Neural cell (in vitro differentiated cells): ENCODE results near the gene DCTN4. TPM values are rescaled to one million over a fixed set of nuclear protein-coding genes. Genes with fewer than 3 reads are reported as not detected.

Experiments used
- H2AFZ ChIP-seq: fragments of 200-600, 300-800 bp; sonication (generic), shearing (Covaris generic); 2 replicates; pipeline ENCODE4 v1.6.0; 2014; ENCODE audit warnings: low read depth, mild to moderate bottlenecking, antibody characterized with exemption, low read length, moderate library complexity
- H3F3A ChIP-seq: fragments of 200-600 bp; shearing (Covaris generic); 2 replicates; pipeline ENCODE4 v1.6.1; 2016; ENCODE audit warnings: mild to moderate bottlenecking, moderate library complexity, mixed read lengths, antibody characterized with exemption, low read length; ENCODE audit not compliant: insufficient read depth, poor library complexity, severe bottlenecking
- H3K27ac ChIP-seq: fragments of 200-600, 300-800 bp; sonication (generic), shearing (Covaris generic); 2 replicates; pipeline ENCODE4 v1.5.1; 2014; ENCODE audit warnings: mild to moderate bottlenecking, low read length, moderate library complexity
- H3K27me3 ChIP-seq: fragments of 300-800, 200-600 bp; sonication (generic), shearing (Covaris generic); 2 replicates; pipeline ENCODE4 v1.6.0; 2014; ENCODE audit warnings: mild to moderate bottlenecking, low read depth, low read length, moderate library complexity; ENCODE audit not compliant: insufficient read depth
- H3K36me3 ChIP-seq: fragments of 300-800, 200-600 bp; sonication (generic), shearing (Covaris generic); 2 replicates; pipeline ENCODE4 v1.5.1; 2014; ENCODE audit warnings: mild to moderate bottlenecking, antibody characterized with exemption, low read length, moderate library complexity; ENCODE audit not compliant: insufficient read depth
- H3K4me2 ChIP-seq: fragments of 300-800, 200-600 bp; sonication (generic), shearing (Covaris generic); 2 replicates; pipeline ENCODE4 v1.6.0; 2014; ENCODE audit warnings: mild to moderate bottlenecking, low read length
- H3K4me3 ChIP-seq: fragments of 300-800, 200-600 bp; sonication (generic), shearing (Covaris generic); 2 replicates; pipeline ENCODE4 v1.5.1; 2014; ENCODE audit warnings: mild to moderate bottlenecking, low read length, moderate library complexity
- H3K79me2 ChIP-seq: fragments of 200-600 bp; shearing (Covaris generic); replicated peaks from 2 replicates; pipeline ENCODE4 v1.6.0; 2014; ENCODE audit warnings: mild to moderate bottlenecking, low read length, moderate library complexity; ENCODE audit not compliant: insufficient read depth
- H3K9ac ChIP-seq: fragments of 300-800, 200-600 bp; sonication (generic), shearing (Covaris generic); 2 replicates; pipeline ENCODE4 v1.6.1; 2016; ENCODE audit warnings: mild to moderate bottlenecking, low read length, mixed read lengths
- H3K9me2 ChIP-seq: fragments of 200-600 bp; shearing (Covaris generic); 2 replicates; pipeline ENCODE4 v1.6.1; 2016; ENCODE audit warnings: mild to moderate bottlenecking, low read length, mixed read lengths; ENCODE audit not compliant: insufficient read depth
- H3K9me3 ChIP-seq: fragments of 200-600, 300-800 bp; sonication (generic), shearing (Covaris generic); 2 replicates; pipeline ENCODE4 v1.6.1; 2016; ENCODE audit warnings: mild to moderate bottlenecking, mixed run types, low read length, moderate library complexity, mixed read lengths
- H4K20me1 ChIP-seq: fragments of 200-600 bp; shearing (Covaris generic); 2 replicates; pipeline ENCODE4 v1.6.1; 2016; ENCODE audit warnings: mild to moderate bottlenecking, mixed run types; ENCODE audit not compliant: insufficient read depth
- CTCF ChIP-seq: fragments of 450-650 bp; IDR thresholded peaks from 2 replicates; pipeline ENCODE4 v1.5.1; 2014; ENCODE audit warnings: antibody characterized with exemption, mild to moderate bottlenecking, moderate library complexity; ENCODE audit not compliant: poor library complexity, severe bottlenecking
- EP300 ChIP-seq: fragments of 450-650 bp; conservative IDR thresholded peaks from 2 replicates; pipeline ENCODE4 v1.6.1; 2014; ENCODE audit warnings: antibody characterized with exemption, mild to moderate bottlenecking, moderate library complexity; ENCODE audit not compliant: poor library complexity, severe bottlenecking
- EZH2 ChIP-seq: fragments of 200-600, 300-800 bp; shearing (Covaris generic), sonication (generic); IDR thresholded peaks from 2 replicates; pipeline ENCODE4 v1.6.1; 2014; ENCODE audit warnings: antibody characterized with exemption, low read length, borderline replicate concordance, mild to moderate bottlenecking; ENCODE audit not compliant: insufficient read depth, poor library complexity, severe bottlenecking
- MXI1 ChIP-seq: fragments of 450-650 bp; conservative IDR thresholded peaks from 2 replicates; pipeline ENCODE4 v1.6.1; 2014; ENCODE audit warnings: antibody characterized with exemption, mild to moderate bottlenecking; ENCODE audit not compliant: poor library complexity, severe bottlenecking
- POLR2AphosphoS5 ChIP-seq: IDR thresholded peaks from 2 replicates; pipeline ENCODE4 v1.6.1; 2012
- RAD21 ChIP-seq: fragments of 450-650 bp; conservative IDR thresholded peaks from 2 replicates; pipeline ENCODE4 v1.6.1; 2014; ENCODE audit warnings: antibody characterized with exemption, mild to moderate bottlenecking, moderate library complexity
- REST ChIP-seq: IDR thresholded peaks from 2 replicates; pipeline ENCODE4 v1.6.1; 2012; ENCODE audit warnings: borderline replicate concordance
- SMC3 ChIP-seq: fragments of 450-650 bp; conservative IDR thresholded peaks from 2 replicates; pipeline ENCODE4 v1.6.1; 2014; ENCODE audit warnings: antibody characterized with exemption, mild to moderate bottlenecking, moderate library complexity; ENCODE audit not compliant: poor library complexity
- TAF1 ChIP-seq: IDR thresholded peaks from 2 replicates; pipeline ENCODE4 v1.6.1; 2012; ENCODE audit warnings: low read depth
- polyA plus RNA-seq: library from polyadenylated mRNA; depleted of rRNA; stranded (reverse); fragments of >200 nt; gene quantifications from 2 replicates; pipeline ENCODE4 v1.2.3, GENCODE V29; 2014

Gene DCTN4
- polyA plus RNA-seq, 1 donor from 2014 or later, result 117 TPM

GRCh38 chr5:150661821-150662596 lies 96.8 kb downstream of the DCTN4 start:
- no peaks in the 10 kb centered on the region for H3F3A ChIP-seq
- no peak overlapping the region for H2AFZ ChIP-seq
- H3K9me2 ChIP-seq, result no peaks in the 10 kb centered on the region
- no peak for TF ChIP-seq SMC3
- TF ChIP-seq CTCF, result no peak
- no peak for TF ChIP-seq MXI1
- no peak for TF ChIP-seq POLR2AphosphoS5
- no peak for TF ChIP-seq REST
- TF ChIP-seq EP300, result no peak
- TF ChIP-seq RAD21, result no peak
- TF ChIP-seq TAF1, result no peak
- TF ChIP-seq EZH2, result no peak
- H3K4me2 ChIP-seq, result no peak overlapping the region
- no peaks in the 10 kb centered on the region for H3K79me2 ChIP-seq
- no peak overlapping the region for H3K9ac ChIP-seq
- no peaks in the 10 kb centered on the region for H3K9me3 ChIP-seq
- no peak overlapping the region for H3K27ac ChIP-seq
- no peak overlapping the region for H3K4me3 ChIP-seq
- H3K36me3 ChIP-seq, result no peaks in the 10 kb centered on the region
- H4K20me1 ChIP-seq, result no peaks in the 10 kb centered on the region
- no peaks in the 10 kb centered on the region for H3K27me3 ChIP-seq

- Histone ChIP-seq H3K4me3 (no peak within 1 kb of the TSS), H3K4me2 (no peak within 1 kb of the TSS), H3K9me2 (no peaks in the 10 kb centered on the region), H3K79me2 (no peaks in the 10 kb centered on the region), H3K9ac (no peak within 1 kb of the TSS), H3F3A (no peaks in the 10 kb centered on the region), H2AFZ (no peak within 1 kb of the TSS), H3K36me3 (no peaks in the 10 kb centered on the region), H3K9me3 (no peaks in the 10 kb centered on the region), H4K20me1 (no peaks in the 10 kb centered on the region), H3K27ac (no peak within 1 kb of the TSS), H3K27me3 (no peaks in the 10 kb centered on the region)
- TF ChIP-seq SMC3 (no peak), REST (no peak), TAF1 (no peak), CTCF (no peak), MXI1 (no peak), EP300 (no peak)
These were observed 97.7 kb downstream of the DCTN4 start, which contains the start of gene MYOZ3 for GRCh38 chr5:150661086-150661485. TSS of gene MYOZ3 (plus strand) at chr5:150661251. CDS start at chr5:150662942, 1,691 bp downstream.
